ENCODE measurements around the gene KCNQ2.

KCNQ2 gene

DNA sequence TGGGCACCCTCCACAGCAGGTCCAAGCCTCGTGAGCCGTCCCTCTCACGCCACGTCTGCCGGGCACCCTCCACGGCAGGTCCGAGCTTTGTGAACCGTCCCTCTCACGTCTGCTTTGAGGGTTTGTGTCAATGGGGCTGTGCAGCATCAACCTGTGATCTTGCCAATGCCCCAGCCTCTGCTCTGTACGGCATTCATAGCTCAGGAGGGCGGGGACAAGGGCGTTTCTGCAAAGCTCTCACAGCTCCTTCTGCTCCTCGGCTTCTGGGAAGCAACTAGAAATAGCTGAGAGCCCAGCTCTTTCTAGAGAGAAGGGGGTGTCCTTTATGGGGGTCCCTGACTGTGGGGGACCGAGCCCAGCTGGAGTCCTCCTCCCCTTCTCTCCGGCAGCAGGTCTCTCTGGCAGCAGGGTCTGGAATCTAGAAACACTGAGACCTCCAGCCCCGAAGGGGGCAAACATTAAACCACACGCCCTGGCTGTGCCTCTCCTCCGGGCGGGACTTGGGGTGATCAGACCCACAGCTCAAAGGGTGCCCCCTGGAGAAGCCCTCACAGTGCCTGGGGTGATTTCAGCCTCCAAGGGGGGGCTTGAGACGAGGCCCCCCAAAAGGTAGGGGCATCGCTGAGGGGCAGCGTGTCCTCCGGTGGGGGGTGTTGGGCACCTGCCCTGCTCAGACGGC, 70.1 kb downstream of the KCNQ2 start:
- Histone ChIP-seq H3K9me3 (ENCODE audit: insufficient read depth, low read length, severe bottlenecking) (no peaks in the 10 kb centered on the region), H3K27me3 (ENCODE audit: insufficient read depth, low read length, poor library complexity) (no peaks in the 10 kb centered on the region), H3K36me3 (ENCODE audit: insufficient read depth, low read length) (no peaks in the 10 kb centered on the region), H3K4me2 (ENCODE audit: insufficient read depth, low read length) (no peak overlapping the region), H3K27ac (ENCODE audit: low read length) (no peak overlapping the region), H3K4me1 (ENCODE audit: insufficient read depth, low read length) (no peaks in the 10 kb centered on the region), H3K9ac (ENCODE audit: low read depth, low read length) (no peak overlapping the region), H3K79me2 (ENCODE audit: insufficient read depth, low read length) (no peaks in the 10 kb centered on the region), H4K20me1 (ENCODE audit: insufficient read depth, low read length) (peaks cover 13% of the 10 kb centered on the region; the same call in 1 of the 2 replicates), H2AFZ (ENCODE audit: low read depth, low read length) (no peak overlapping the region), H3K4me3 (ENCODE audit: low read depth in 1 of 2, low read length in 2 of 2) (no peak overlapping the region)
- TF ChIP-seq EZH2 (IDR thresholded peaks at IDR 0.05; ENCODE audit: borderline replicate concordance, low read depth, low read length, severe bottlenecking), result no peak
- TF ChIP-seq CTCF (IDR thresholded peaks at IDR 0.05; ENCODE audit: borderline replicate concordance, extremely low read depth, low read length, poor library complexity, severe bottlenecking), result no peak
- ATAC-seq (ENCODE audit: insufficient read depth, low read depth) (no peak), DNase-seq (no peak)

DNA sequence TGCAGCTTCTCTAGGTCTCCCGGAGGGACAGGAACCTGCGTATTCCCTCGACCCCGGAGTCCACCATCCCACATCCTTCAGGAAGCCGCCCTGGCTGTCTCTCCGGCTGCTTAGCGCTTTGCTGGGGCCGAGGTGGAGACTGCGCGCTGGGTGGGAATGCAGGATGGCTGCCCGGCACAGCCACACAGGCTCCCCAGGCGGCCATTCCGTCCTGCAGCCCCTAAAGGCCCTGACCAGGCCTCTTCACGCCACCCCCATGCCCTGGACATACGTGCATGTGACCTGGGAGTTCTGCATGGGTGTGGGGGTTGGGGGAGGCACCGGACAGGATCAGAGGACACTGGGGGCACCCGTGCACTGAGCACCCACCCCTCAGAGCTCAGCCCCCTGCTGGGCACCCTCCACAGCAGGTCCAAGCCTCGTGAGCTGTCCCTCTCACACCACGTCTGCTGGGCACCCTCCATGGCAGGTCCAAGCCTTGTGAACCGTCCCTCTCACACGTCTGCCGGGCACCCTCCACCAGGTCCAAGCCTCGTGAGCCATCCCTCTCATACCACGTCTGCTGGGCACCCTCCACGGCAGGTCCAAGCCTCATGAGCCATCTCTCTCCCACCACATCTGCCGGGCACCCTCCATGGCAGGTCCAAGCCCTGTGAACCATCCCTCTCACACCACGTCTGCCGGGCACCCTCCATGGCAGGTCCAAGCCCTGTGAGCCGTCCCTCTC, 70.9 kb downstream of the KCNQ2 start:
- H3K36me3 ChIP-seq (ENCODE audit: insufficient read depth, low read length), result no peaks in the 10 kb centered on the region
- H3K4me3 ChIP-seq (ENCODE audit: low read depth in 1 of 2, low read length in 2 of 2), result no peak overlapping the region
- no peak for DNase-seq
- TF ChIP-seq EZH2 (IDR thresholded peaks at IDR 0.05; ENCODE audit: borderline replicate concordance, low read depth, low read length, severe bottlenecking) (no peak), CTCF (IDR thresholded peaks at IDR 0.05; ENCODE audit: borderline replicate concordance, extremely low read depth, low read length, poor library complexity, severe bottlenecking) (no peak)
- H3K27ac ChIP-seq (ENCODE audit: low read length), result no peak overlapping the region
- peaks cover 15% of the 10 kb centered on the region; the same call in 1 of the 2 replicates for H4K20me1 ChIP-seq (ENCODE audit: insufficient read depth, low read length)
- no peak overlapping the region for H3K4me2 ChIP-seq (ENCODE audit: insufficient read depth, low read length)
- no peaks in the 10 kb centered on the region for H3K79me2 ChIP-seq (ENCODE audit: insufficient read depth, low read length)
- H3K9me3 ChIP-seq (ENCODE audit: insufficient read depth, low read length, severe bottlenecking), result no peaks in the 10 kb centered on the region
- ATAC-seq (ENCODE audit: insufficient read depth, low read depth), result no peak
- H3K27me3 ChIP-seq (ENCODE audit: insufficient read depth, low read length, poor library complexity), result no peaks in the 10 kb centered on the region
- no peaks in the 10 kb centered on the region for H3K4me1 ChIP-seq (ENCODE audit: insufficient read depth, low read length)
- H3K9ac ChIP-seq (ENCODE audit: low read depth, low read length), result no peak overlapping the region
- no peak overlapping the region for H2AFZ ChIP-seq (ENCODE audit: low read depth, low read length)

DNA sequence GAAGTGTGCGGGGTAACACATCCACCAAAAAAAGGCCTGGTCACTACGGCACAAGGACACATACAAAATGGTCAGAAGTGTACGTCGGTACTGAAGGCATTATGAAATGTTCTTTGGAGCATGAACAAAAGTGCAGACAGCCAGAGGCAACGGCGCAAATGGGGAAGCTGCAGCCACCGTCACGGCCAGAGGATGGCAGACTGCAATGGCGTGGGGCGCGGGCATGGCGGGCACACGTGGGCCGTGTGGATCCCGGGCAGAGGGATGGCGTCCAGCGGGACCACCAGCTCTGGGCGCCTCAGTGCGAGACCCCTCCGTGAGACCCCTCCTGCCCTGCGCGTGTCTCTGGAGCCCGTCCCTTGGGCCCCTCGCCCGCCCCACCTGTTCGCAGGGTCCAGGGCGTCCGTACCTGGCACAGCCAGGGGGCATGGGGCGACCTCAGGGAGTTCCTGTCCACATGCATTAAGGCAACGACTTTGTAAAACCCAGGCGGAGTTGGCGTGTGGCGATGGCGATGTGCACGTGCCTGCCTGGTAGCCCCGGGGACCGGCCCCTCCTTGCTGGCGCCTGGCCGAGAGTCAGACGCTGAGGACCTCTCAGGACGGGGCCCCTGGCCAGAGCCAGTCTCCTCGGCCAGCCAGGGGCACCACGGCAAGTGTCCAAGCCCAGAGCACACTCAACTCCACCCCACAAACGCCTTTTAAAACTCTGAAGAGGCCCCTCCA, 71.8 kb downstream of the KCNQ2 start:
- H4K20me1 ChIP-seq (ENCODE audit: insufficient read depth, low read length), result peaks cover 17% of the 10 kb centered on the region; the same call in 1 of the 2 replicates
- H3K9ac ChIP-seq (ENCODE audit: low read depth, low read length), result no peak overlapping the region
- no peaks in the 10 kb centered on the region for H3K9me3 ChIP-seq (ENCODE audit: insufficient read depth, low read length, severe bottlenecking)
- no peak for DNase-seq
- H3K27ac ChIP-seq (ENCODE audit: low read length), result no peak overlapping the region
- H3K4me2 ChIP-seq (ENCODE audit: insufficient read depth, low read length), result no peak overlapping the region
- no peaks in the 10 kb centered on the region for H3K79me2 ChIP-seq (ENCODE audit: insufficient read depth, low read length)
- ATAC-seq (ENCODE audit: insufficient read depth, low read depth), result no peak
- no peaks in the 10 kb centered on the region for H3K36me3 ChIP-seq (ENCODE audit: insufficient read depth, low read length)
- no peak overlapping the region for H2AFZ ChIP-seq (ENCODE audit: low read depth, low read length)
- H3K27me3 ChIP-seq (ENCODE audit: insufficient read depth, low read length, poor library complexity), result no peaks in the 10 kb centered on the region
- no peak overlapping the region for H3K4me3 ChIP-seq (ENCODE audit: low read depth in 1 of 2, low read length in 2 of 2)
- no peaks in the 10 kb centered on the region for H3K4me1 ChIP-seq (ENCODE audit: insufficient read depth, low read length)
- TF ChIP-seq EZH2 (IDR thresholded peaks at IDR 0.05; ENCODE audit: borderline replicate concordance, low read depth, low read length, severe bottlenecking) (no peak), CTCF (IDR thresholded peaks at IDR 0.05; ENCODE audit: borderline replicate concordance, extremely low read depth, low read length, poor library complexity, severe bottlenecking) (no peak)

Measured in DND-41 (cell line).